Suppressor macrophage treated with lipopolysaccharide for 1 hour (primary cell): ENCODE measurements around the gene PGA3.
A peak's percentile ranks its signal among the peaks of the same experiment; 100 is the strongest.
"Not testable (repeated sequence)": the region's sequence is repeated elsewhere in the genome, so short reads cannot be mapped to it uniquely, and the experiment has no call there.

Source experiments
- DNase-seq, 3 donors: peaks; one replicate each; pipeline ENCODE4 v3.0.0-alpha.2; 2020 to 2022

The PGA3 gene

GRCh38 chr11:61202950-61203746, at the start of gene PGA3:
Gene PGA3, plus strand, starts transcription at chr11:61203515. Its CDS starts 50 bp downstream, at chr11:61203565.
- not testable (repeated sequence) for DNase-seq

GRCh38 chr11:61153593-61154095, 49.7 kb upstream of the PGA3 start:
- DNase-seq: no peak

GRCh38 chr11:61154528-61154927, 48.8 kb upstream of the PGA3 start:
- DNase-seq: no peak

- no peak for DNase-seq
Measured at GRCh38 chr11:61155312-61155711, 48.0 kb upstream of the PGA3 start.

- no peak for DNase-seq
Measured at GRCh38 chr11:61155741-61156140, 47.6 kb upstream of the PGA3 start.

GRCh38 chr11:61157743-61158142, 45.6 kb upstream of the PGA3 start:
- DNase-seq: no peak

GRCh38 chr11:61158691-61159381, 44.5 kb upstream of the PGA3 start:
- DNase-seq: peak; percentile 66 to 90 (median 86)

GRCh38 chr11:61160487-61161189, 42.7 kb upstream of the PGA3 start:
- peak in 1 of 3 donors; percentile 20 for DNase-seq

- peak; percentile 93 to 97 (median 96) for DNase-seq
Measured at GRCh38 chr11:61161190-61162091, 41.9 kb upstream of the PGA3 start, which contains the start of gene VPS37C. Gene VPS37C, minus strand, starts transcription at chr11:61161426. Its CDS starts 22,597 bp downstream, at chr11:61138829.

GRCh38 chr11:61162092-61162941, 41.0 kb upstream of the PGA3 start:
- DNase-seq: peak; percentile 33 to 44 (median 34)

- DNase-seq: no peak
Measured at GRCh38 chr11:61163021-61163420, 40.3 kb upstream of the PGA3 start.

GRCh38 chr11:61163714-61164605, 39.4 kb upstream of the PGA3 start:
- peak; percentile 92 to 98 (median 96) for DNase-seq

GRCh38 chr11:61164606-61165424, 38.5 kb upstream of the PGA3 start:
- no peak for DNase-seq

- DNase-seq: not testable (repeated sequence)
Measured at GRCh38 chr11:61165785-61166184, 37.5 kb upstream of the PGA3 start.

- DNase-seq: not testable (repeated sequence)
Measured at GRCh38 chr11:61166331-61166730, 37.0 kb upstream of the PGA3 start.

GRCh38 chr11:61168042-61168688, 35.1 kb upstream of the PGA3 start:
- no peak for DNase-seq

GRCh38 chr11:61168800-61169199, 34.5 kb upstream of the PGA3 start:
- peak in 1 of 3 donors; percentile 23 for DNase-seq

- no peak for DNase-seq
Measured at GRCh38 chr11:61170566-61170965, 32.7 kb upstream of the PGA3 start.
